GM12878 (cell line): ENCODE measurements around the gene ZSWIM5. TPM values are rescaled to one million over a fixed set of nuclear protein-coding genes. Genes with fewer than 3 reads are reported as not detected.

Experiments used
- ATAC-seq: fragments of 200-7000 bp; cut with Tn5 transposase; 3 replicates; pipeline ENCODE4 v1.9.1; 2020; ENCODE audit warnings: mild to moderate bottlenecking, moderate library complexity
- BruUV-seq: library from RNA; stranded (reverse); fragments of 400-500 nt; replicated peaks from 2 replicates; lab custom pipeline; 2021; lab: Mats Ljungman, UMichigan
- CTCF ChIA-PET: fragments of 300-600 bp; sonication (Branson Sonifier 250); formaldehyde crosslinking; extraction: SDS; loops from one replicate; lab custom pipeline; 2021; ENCODE audit warnings: inconsistent platforms; lab: Yijun Ruan, JAX
- POLR2A ChIA-PET: fragments of 350-600 bp; formaldehyde crosslinking; extraction: SDS; loops from one replicate; lab custom pipeline; 2021; ENCODE audit warnings: inconsistent platforms; lab: Charles Lee
- RAD21 ChIA-PET: fragments of 300-600 bp; sonication (Branson Sonifier 250); formaldehyde crosslinking; loops from one replicate; lab custom pipeline; 2023; ENCODE audit warnings: antibody characterized with exemption; ENCODE audit not compliant: unreplicated experiment; lab: Charles Lee
- SMC1A ChIA-PET: fragments of 300-600 bp; sonication (Branson Sonifier 250); formaldehyde crosslinking; loops from one replicate; lab custom pipeline; 2023; ENCODE audit not compliant: unreplicated experiment, uncharacterized antibody; lab: Charles Lee
- DNase-seq: peaks from one replicate; pipeline ENCODE4 v3.0.0-alpha.2; 2011; ENCODE audit warnings: low read depth, low spot score
- FAIRE-seq: peaks from 3 replicates; lab custom pipeline; 2011; peaks lifted over from hg19 to GRCh38; lab: Jason Lieb, UNC
- H2AFZ ChIP-seq: 2 replicates; pipeline ENCODE4 v1.6.0; 2011; ENCODE audit warnings: low read depth, low read length, control low read depth; ENCODE audit not compliant: control insufficient read depth
- H3K27ac ChIP-seq: 2 replicates; pipeline ENCODE4 v1.5.1; 2011; ENCODE audit warnings: control low read depth; ENCODE audit not compliant: control insufficient read depth, insufficient read depth
- H3K27me3 ChIP-seq, 2 experiments: replicated peaks in 1 of 2; 2 replicates each; pipeline versions ENCODE4 v1.6.0 to v1.6.1; 2011; ENCODE audit warnings: low read length in 1 of 2; ENCODE audit not compliant: control insufficient read depth in 2 of 2, insufficient read depth in 2 of 2
- H3K36me3 ChIP-seq, 2 experiments: 2 replicates each; pipeline ENCODE4 v1.5.1; 2011; ENCODE audit warnings: low read length in 1 of 2; ENCODE audit not compliant: control insufficient read depth in 2 of 2, insufficient read depth in 2 of 2
- H3K4me1 ChIP-seq: 2 replicates; pipeline ENCODE4 v1.6.1; 2011; ENCODE audit warnings: mild to moderate bottlenecking, low read length, moderate library complexity, mixed read lengths; ENCODE audit not compliant: control insufficient read depth, insufficient read depth
- H3K4me2 ChIP-seq: 2 replicates; pipeline ENCODE4 v1.6.0; 2011; ENCODE audit warnings: control low read depth; ENCODE audit not compliant: control insufficient read depth, insufficient read depth
- H3K4me3 ChIP-seq: fragments of 200-600 bp; sonication (generic); 2 replicates; pipeline ENCODE4 v1.5.1; 2016
- H3K79me2 ChIP-seq: 2 replicates; pipeline ENCODE4 v1.6.0; 2011; ENCODE audit warnings: low read length; ENCODE audit not compliant: control insufficient read depth, insufficient read depth
- H3K9ac ChIP-seq: 2 replicates; pipeline ENCODE4 v1.8.0; 2011; ENCODE audit warnings: low read length, control low read depth, mixed read lengths; ENCODE audit not compliant: control insufficient read depth, insufficient read depth
- H3K9me3 ChIP-seq: replicated peaks from 3 replicates; pipeline ENCODE4 v1.5.1; 2011; ENCODE audit warnings: mild to moderate bottlenecking, low read length; ENCODE audit not compliant: control insufficient read depth, insufficient read depth
- H4K20me1 ChIP-seq: 2 replicates; pipeline ENCODE4 v1.6.0; 2011; ENCODE audit not compliant: control insufficient read depth, insufficient read depth
- EP300 ChIP-seq, 2 experiments: fragments of 150-350 bp in 1 of 2; IDR thresholded peaks; 2 replicates each; pipeline ENCODE4 v1.6.1; 2011 to 2012; ENCODE audit warnings: low read depth in 2 of 2, low read length in 2 of 2, borderline replicate concordance in 1 of 2, improper control_type of control experiment in 1 of 2, inconsistent platforms in 1 of 2; ENCODE audit not compliant: control insufficient read depth in 1 of 2
- ESRRA ChIP-seq: IDR thresholded peaks from 2 replicates; pipeline ENCODE4 v1.6.1; 2012; ENCODE audit warnings: mild to moderate bottlenecking, low read length, improper control_type of control experiment
- FOS ChIP-seq: IDR thresholded peaks from 3 replicates; pipeline ENCODE4 v1.6.1; 2011; ENCODE audit warnings: borderline replicate concordance; ENCODE audit not compliant: insufficient read length; ENCODE audit errors: extremely low read depth
- HCFC1 ChIP-seq: fragments of 150-350 bp; IDR thresholded peaks from 2 replicates; pipeline ENCODE4 v1.6.1; 2014; ENCODE audit warnings: low read length
- IRF4 ChIP-seq: IDR thresholded peaks from 2 replicates; pipeline ENCODE4 v1.6.1; 2011; ENCODE audit warnings: low read depth, low read length
- KDM1A ChIP-seq: fragments of 200-600 bp; sonication (generic); IDR thresholded peaks from 2 replicates; pipeline ENCODE4 v1.6.1; 2016; ENCODE audit warnings: borderline replicate concordance
- MTA3 ChIP-seq: IDR thresholded peaks from 2 replicates; pipeline ENCODE4 v1.6.1; 2012; ENCODE audit warnings: low read length, inconsistent platforms, borderline replicate concordance
- MYC ChIP-seq: IDR thresholded peaks from 2 replicates; pipeline ENCODE4 v1.6.1; 2011; ENCODE audit warnings: mild to moderate bottlenecking, low read length, moderate library complexity, inconsistent platforms; ENCODE audit not compliant: insufficient read depth, insufficient replicate concordance, insufficient read length, severe bottlenecking
- NFYA ChIP-seq: IDR thresholded peaks from 2 replicates; pipeline ENCODE4 v1.6.1; 2011; ENCODE audit warnings: low read depth, mild to moderate bottlenecking, low read length, improper control_type of control experiment, borderline replicate concordance
- NRF1 ChIP-seq: conservative IDR thresholded peaks from 2 replicates; pipeline ENCODE4 v1.6.1; 2011; ENCODE audit warnings: mild to moderate bottlenecking, low read depth, low read length, improper control_type of control experiment
- PAX5 ChIP-seq: IDR thresholded peaks from 2 replicates; pipeline ENCODE4 v1.6.1; 2011; ENCODE audit warnings: low read depth, low read length, borderline replicate concordance
- PAX8 ChIP-seq: fragments of 450-650 bp; IDR thresholded peaks from 2 replicates; pipeline ENCODE4 v1.6.1; 2017; ENCODE audit warnings: mild to moderate bottlenecking, moderate library complexity
- RAD51 ChIP-seq: fragments of 450-650 bp; IDR thresholded peaks from 2 replicates; pipeline ENCODE4 v1.6.1; 2016; ENCODE audit warnings: moderate library complexity, mild to moderate bottlenecking, inconsistent platforms
- RFX5 ChIP-seq: IDR thresholded peaks from 2 replicates; pipeline ENCODE4 v1.6.1; 2011; ENCODE audit warnings: low read depth, low read length, improper control_type of control experiment
- SMAD5 ChIP-seq: IDR thresholded peaks from 2 replicates; pipeline ENCODE4 v1.6.1; 2016; ENCODE audit warnings: antibody characterized with exemption, low read depth
- SMARCA5 ChIP-seq: fragments of 450-650 bp; IDR thresholded peaks from 2 replicates; pipeline ENCODE4 v1.6.1; 2017; ENCODE audit warnings: mild to moderate bottlenecking
- SPI1 ChIP-seq: IDR thresholded peaks from 2 replicates; pipeline ENCODE4 v1.6.1; 2011; ENCODE audit warnings: low read depth, mild to moderate bottlenecking, low read length, moderate library complexity, borderline replicate concordance; ENCODE audit not compliant: insufficient read depth
- USF1 ChIP-seq: IDR thresholded peaks from 2 replicates; pipeline ENCODE4 v1.6.1; 2011; ENCODE audit warnings: borderline replicate concordance, low read depth, mild to moderate bottlenecking, moderate library complexity, mixed read lengths, low read length; ENCODE audit not compliant: insufficient read depth; ENCODE audit errors: extremely low read length
- YBX1 ChIP-seq: fragments of 450-650 bp; IDR thresholded peaks from 2 replicates; pipeline ENCODE4 v1.6.1; 2016; ENCODE audit warnings: antibody characterized with exemption
- ZNF274 ChIP-seq: IDR thresholded peaks from one replicate; pipeline ENCODE4 v1.8.0; 2011; ENCODE audit not compliant: insufficient read length, insufficient read depth
- ZSCAN29 ChIP-seq: fragments of 450-650 bp; IDR thresholded peaks from 2 replicates; pipeline ENCODE4 v1.6.1; 2017; ENCODE audit warnings: mild to moderate bottlenecking, moderate library complexity
- WGBS: methylation state at CpG from one replicate; pipeline ENCODE4 v1.1.6; 2016; ENCODE audit warnings: low lambda C conversion rate; ENCODE audit not compliant: insufficient replicate concordance, insufficient coverage; ENCODE audit errors: missing lambda C conversion rate; 5-methylcytosine and 5-hydroxymethylcytosine counted together
- in situ Hi-C: fragments of 300-500 bp; cut with MboI; formaldehyde crosslinking; loops from 9 replicates; pipeline ENCODE4 v1.14.3; 2018; ENCODE audit warnings: mixed read lengths
- intact Hi-C: fragments of 100-400 bp; cut with micrococcal nuclease; formaldehyde crosslinking; loops from one replicate; pipeline ENCODE4 v1.14.2; 2022; ENCODE audit not compliant: unreplicated experiment
- polyA plus RNA-seq, 11 experiments: library from polyadenylated mRNA; depleted of rRNA in 4 of 11; unstranded in 6 of 11; stranded (reverse) in 5 of 11; fragments of >200 nt; fragmentation: Nextera tagmentation in 4 of 11; fragmentation: Illumina TruSeq in 1 of 11; extraction: Ambion mirVana in 4 of 11; extraction: Trizol in 1 of 11; gene quantifications; 1 replicate in 1 of 11; 2 replicates in 10 of 11; pipeline versions ENCODE4 v1.2.1 to v1.2.3, GENCODE V29; 2011 to 2016; ENCODE audit warnings: inconsistent platforms in 2 of 11, missing spikeins in 2 of 11, low read depth in 1 of 11
- total RNA-seq, 4 experiments: library from RNA; depleted of rRNA in 3 of 4; stranded (reverse); fragments of >200 nt in 3 of 4; fragmentation: Illumina TruSeq in 1 of 4; extraction: Trizol in 1 of 4; gene quantifications; 2 replicates each; pipeline versions ENCODE4 v1.2.1 to v1.2.3, GENCODE V29; 2013 to 2021

ZSWIM5 gene
- total and polyA plus RNA-seq, 10 of the 15 experiments (the other 5 are each of a cell fraction or from before 2014, with no cell fraction given), result 0.07 to 0.97 (median 0.34) TPM; not detected in 1

GRCh38 chr1:45026446-45026845 is 180.0 kb downstream of the ZSWIM5 start:
- H3K4me3 ChIP-seq, result no peak overlapping the region
- no peaks in the 10 kb centered on the region for H3K79me2 ChIP-seq
- no peak overlapping the region for H3K27ac ChIP-seq
- H3K27me3 ChIP-seq, result no peaks in the 10 kb centered on the region
- CTCF ChIA-PET, result no interaction called here
- no peaks in the 10 kb centered on the region; the same call in 2 of the 3 replicates for H3K9me3 ChIP-seq
- 39% methylated on average over 1 of the region's 1 CpG for WGBS
- POLR2A ChIA-PET, result no interaction called here
- H3K4me1 ChIP-seq, result no peaks in the 10 kb centered on the region
- H3K36me3 ChIP-seq, result no peaks in the 10 kb centered on the region
- DNase-seq (no peak), FAIRE-seq (no peak), ATAC-seq (no peak)
- H2AFZ ChIP-seq, result no peak overlapping the region
- H3K9ac ChIP-seq, result no peak overlapping the region
- intact Hi-C loops, result no loop called here
- TF ChIP-seq MTA3 (no peak), NFYA (no peak), HCFC1 (no peak), ZSCAN29 (no peak), EP300 (IDR thresholded peaks at IDR 0.05; ENCODE audit: borderline replicate concordance in 1 of 2, control insufficient read depth in 1 of 2, low read depth in 2 of 2, low read length in 2 of 2) (no peak)
- H4K20me1 ChIP-seq, result no peaks in the 10 kb centered on the region
- RAD21 ChIA-PET, result no interaction called here
- no TSS peak for BruUV-seq
- no peak overlapping the region for H3K4me2 ChIP-seq
- in situ Hi-C loops, result no loop called here
- SMC1A ChIA-PET, result no interaction called here

- POLR2A ChIA-PET, result no interaction called here
- ATAC-seq, result no peak
- SMC1A ChIA-PET, result no interaction called here
- H3K4me2 ChIP-seq, result no peak overlapping the region
- intact Hi-C loops, result no loop called here
- no peaks in the 10 kb centered on the region for H3K27me3 ChIP-seq
- H3K9ac ChIP-seq, result no peak overlapping the region
- H3K4me3 ChIP-seq, result no peak overlapping the region
- H3K27ac ChIP-seq, result no peak overlapping the region
- no peaks in the 10 kb centered on the region for H3K36me3 ChIP-seq
- WGBS, result 5% methylated on average over 1 of the region's 1 CpG
- H3K4me1 ChIP-seq, result no peaks in the 10 kb centered on the region
- no peaks in the 10 kb centered on the region for H4K20me1 ChIP-seq
- DNase-seq, result no peak
- H3K9me3 ChIP-seq, result no peaks in the 10 kb centered on the region; the same call in 2 of the 3 replicates
- RAD21 ChIA-PET, result no interaction called here
- CTCF ChIA-PET, result no interaction called here
- in situ Hi-C loops, result no loop called here
- no peak for FAIRE-seq
- H2AFZ ChIP-seq, result no peak overlapping the region
- TF ChIP-seq RAD51 (no peak), SPI1 (no peak), NRF1 (no peak), PAX5 (no peak), PAX8 (no peak), FOS (no peak), RFX5 (no peak), KDM1A (no peak), USF1 (no peak), ZNF274 (no peak), YBX1 (no peak), ESRRA (no peak), MYC (no peak), SMAD5 (no peak), SMARCA5 (no peak), IRF4 (no peak)
- TF ChIP-seq, all 136 proteins: peak for 0
- no peaks in the 10 kb centered on the region for H3K79me2 ChIP-seq
- BruUV-seq, result no TSS peak
These were observed 182.7 kb downstream of the ZSWIM5 start for GRCh38 chr1:45023663-45024062.
